NCI-H460 (cell line): Measurements from ENCODE around the gene RIOK1. TPM values are rescaled to one million over a fixed set of nuclear protein-coding genes. Genes with fewer than 3 reads are reported as not detected.

ENCODE experiments used
- DNase-seq: peaks from one replicate; pipeline ENCODE4 v3.0.0-alpha.2; 2016; ENCODE audit warnings: low read depth; ENCODE audit errors: extremely low read depth
- total RNA-seq: library from RNA; depleted of rRNA; stranded (reverse); fragments of >200 nt; shearing (Covaris generic); gene quantifications from 2 replicates; pipeline ENCODE4 v1.2.3, GENCODE V29; 2014

Gene RIOK1
- total RNA-seq, 1 experiment from 2014 or later: 29.6 TPM

GRCh38 chr6:7406743-7407142 is 17.1 kb downstream of the RIOK1 start:
- DNase-seq: no peak

GRCh38 chr6:7409740-7410139 is 20.1 kb downstream of the RIOK1 start:
- no peak for DNase-seq

- no peak for DNase-seq
Observed at GRCh38 chr6:7410851-7411250, 21.2 kb downstream of the RIOK1 start.

- DNase-seq: no peak
Observed at GRCh38 chr6:7411328-7411727, 21.7 kb downstream of the RIOK1 start.

- no peak for DNase-seq
Observed at GRCh38 chr6:7413151-7413823, 23.7 kb downstream of the RIOK1 start.

- no peak for DNase-seq
Observed at GRCh38 chr6:7414811-7415210, 25.2 kb downstream of the RIOK1 start.

- DNase-seq: no peak
Observed at GRCh38 chr6:7417684-7418083, 28.1 kb downstream of the RIOK1 start.

GRCh38 chr6:7418238-7418905 is 28.8 kb downstream of the RIOK1 start:
- no peak for DNase-seq

- no peak for DNase-seq
Observed at GRCh38 chr6:7419065-7419464, 29.5 kb downstream of the RIOK1 start.

- DNase-seq: no peak
Observed at GRCh38 chr6:7421066-7421465, 31.5 kb downstream of the RIOK1 start.

- no peak for DNase-seq
Observed at GRCh38 chr6:7424058-7424457, 34.5 kb downstream of the RIOK1 start.

- peak; percentile 16 for DNase-seq
Observed at GRCh38 chr6:7424967-7425807, 35.6 kb downstream of the RIOK1 start.

GRCh38 chr6:7425808-7426190 is 36.2 kb downstream of the RIOK1 start:
- DNase-seq: no peak

- DNase-seq: no peak
Observed at GRCh38 chr6:7426447-7427169, 37.0 kb downstream of the RIOK1 start.

- no peak for DNase-seq
Observed at GRCh38 chr6:7431313-7431673, 41.7 kb downstream of the RIOK1 start.

GRCh38 chr6:7431674-7432390 is 42.2 kb downstream of the RIOK1 start:
- DNase-seq: no peak

GRCh38 chr6:7432391-7433120 is 42.9 kb downstream of the RIOK1 start:
- DNase-seq: no peak

GRCh38 chr6:7433121-7433617 is 43.6 kb downstream of the RIOK1 start:
- no peak for DNase-seq

- no peak for DNase-seq
Observed at GRCh38 chr6:7434672-7435071, 45.1 kb downstream of the RIOK1 start.

GRCh38 chr6:7438011-7438410 is 48.4 kb downstream of the RIOK1 start:
- DNase-seq: no peak
